ENCODE measurements around the gene PHACTR3. TPM values are rescaled to one million over a fixed set of nuclear protein-coding genes. Genes with fewer than 3 reads are reported as not detected.

The PHACTR3 gene
- polyA plus RNA-seq, 1 donor (not counting 4 experiments of a cell fraction or from before 2014, with no cell fraction given): 2.6 TPM

DNA sequence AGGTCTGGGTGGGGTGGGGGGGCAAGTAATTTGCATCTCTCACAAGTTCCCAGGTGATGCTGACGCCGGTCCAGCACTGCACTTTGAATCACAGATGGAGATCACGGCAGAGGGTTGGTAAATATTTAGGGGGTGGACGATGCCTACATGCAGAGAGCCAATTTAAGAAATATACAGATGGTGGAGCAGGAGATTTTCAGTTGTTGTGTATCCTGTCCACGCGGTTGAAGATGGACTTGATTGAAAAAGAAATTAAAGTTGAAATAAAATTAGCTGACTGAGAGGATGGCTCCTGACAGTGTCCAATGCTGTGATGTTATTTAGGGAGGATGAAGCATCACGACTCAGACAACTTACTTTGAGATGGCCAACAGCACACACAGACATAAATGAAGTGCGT lies 74.6 kb downstream of the PHACTR3 start:
- TF ChIP-seq, protein P1, sequence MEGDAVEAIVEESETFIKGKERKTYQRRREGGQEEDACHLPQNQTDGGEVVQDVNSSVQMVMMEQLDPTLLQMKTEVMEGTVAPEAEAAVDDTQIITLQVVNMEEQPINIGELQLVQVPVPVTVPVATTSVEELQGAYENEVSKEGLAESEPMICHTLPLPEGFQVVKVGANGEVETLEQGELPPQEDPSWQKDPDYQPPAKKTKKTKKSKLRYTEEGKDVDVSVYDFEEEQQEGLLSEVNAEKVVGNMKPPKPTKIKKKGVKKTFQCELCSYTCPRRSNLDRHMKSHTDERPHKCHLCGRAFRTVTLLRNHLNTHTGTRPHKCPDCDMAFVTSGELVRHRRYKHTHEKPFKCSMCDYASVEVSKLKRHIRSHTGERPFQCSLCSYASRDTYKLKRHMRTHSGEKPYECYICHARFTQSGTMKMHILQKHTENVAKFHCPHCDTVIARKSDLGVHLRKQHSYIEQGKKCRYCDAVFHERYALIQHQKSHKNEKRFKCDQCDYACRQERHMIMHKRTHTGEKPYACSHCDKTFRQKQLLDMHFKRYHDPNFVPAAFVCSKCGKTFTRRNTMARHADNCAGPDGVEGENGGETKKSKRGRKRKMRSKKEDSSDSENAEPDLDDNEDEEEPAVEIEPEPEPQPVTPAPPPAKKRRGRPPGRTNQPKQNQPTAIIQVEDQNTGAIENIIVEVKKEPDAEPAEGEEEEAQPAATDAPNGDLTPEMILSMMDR (optimal IDR thresholded peaks at IDR 0.05 in 1 of 3, IDR thresholded peaks at IDR 0.05 in 1 of 3, conservative IDR thresholded peaks at IDR 0.05 in 1 of 3; ENCODE audit: extremely low read depth in 1 of 3, insufficient read depth in 2 of 3, low read length in 3 of 3): no peak
- TF ChIP-seq EZH2 (IDR thresholded peaks at IDR 0.05; ENCODE audit: low read length): no peak
- Histone ChIP-seq H3K4me1 (ENCODE audit: control insufficient read depth, extremely low read depth, insufficient read depth, low read length) (no peaks in the 10 kb centered on the region), H4K20me1 (ENCODE audit: control insufficient read depth, extremely low read depth, insufficient read depth, low read length) (no peaks in the 10 kb centered on the region), H3K9me1 (ENCODE audit: control insufficient read depth, extremely low read depth, insufficient read depth, low read length) (no peaks in the 10 kb centered on the region), H3K9me3 (ENCODE audit: control insufficient read depth, low read depth, low read length) (no peaks in the 10 kb centered on the region), H3K9ac (ENCODE audit: control insufficient read depth, extremely low read depth, insufficient read depth, low read length) (no peak overlapping the region), H3K79me2 (ENCODE audit: control insufficient read depth, insufficient read depth, low read length) (no peaks in the 10 kb centered on the region), H3K4me3 (ENCODE audit: control insufficient read depth in 2 of 3, extremely low read depth in 1 of 3, insufficient read depth in 2 of 3, low read depth in 1 of 3, low read length in 3 of 3) (no peak overlapping the region), H3K36me3 (ENCODE audit: control insufficient read depth in 2 of 2, extremely low read depth in 1 of 2, insufficient read depth in 2 of 2, low read length in 2 of 2) (no peaks in the 10 kb centered on the region), H3K27me3 (ENCODE audit: control insufficient read depth, extremely low read depth, insufficient read depth, low read length) (peaks cover 13% of the 10 kb centered on the region), H3K4me2 (ENCODE audit: control insufficient read depth, extremely low read depth, insufficient read depth, low read depth, low read length) (no peak overlapping the region), H2AFZ (ENCODE audit: control insufficient read depth, low read length) (no peak overlapping the region), H3K27ac (ENCODE audit: control insufficient read depth, insufficient read depth, low read length) (no peak overlapping the region)
- DNase-seq (ENCODE audit: low read depth, low spot score): no peak
- dilution Hi-C loops (cut with MboI; ENCODE audit: extremely low pct_ligation_motif_present, low sequenced_read_pairs): no loop called here
- FAIRE-seq: no peak

DNA sequence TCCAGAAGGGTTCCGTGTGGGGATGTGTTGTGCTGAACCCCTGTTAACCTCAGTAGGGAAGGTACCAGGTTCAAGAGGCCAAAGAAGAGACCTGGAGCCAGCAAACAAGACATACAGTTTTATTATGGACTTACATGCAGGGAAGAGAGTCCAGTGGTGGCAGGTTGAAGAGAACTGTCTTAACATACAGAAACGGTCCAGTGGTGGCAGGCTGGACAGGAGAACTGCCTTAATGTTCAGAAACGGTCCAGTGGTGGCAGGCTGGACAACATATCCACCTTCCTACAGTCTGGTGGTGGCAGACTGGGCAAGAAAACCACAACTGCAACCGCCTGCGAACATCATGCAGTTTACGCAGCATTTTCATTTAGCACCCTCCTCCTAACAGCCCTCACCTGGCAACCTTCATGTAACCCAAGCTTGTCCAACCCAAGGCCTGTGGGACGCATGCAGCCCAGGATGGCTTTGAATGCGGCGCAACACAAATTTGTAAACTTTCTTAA lies 75.9 kb downstream of the PHACTR3 start:
- H3K4me3 ChIP-seq (ENCODE audit: control insufficient read depth in 2 of 3, extremely low read depth in 1 of 3, insufficient read depth in 2 of 3, low read depth in 1 of 3, low read length in 3 of 3): no peak overlapping the region
- no peak for TF ChIP-seq EZH2 (IDR thresholded peaks at IDR 0.05; ENCODE audit: low read length)
- TF ChIP-seq, protein P1 (optimal IDR thresholded peaks at IDR 0.05 in 1 of 3, IDR thresholded peaks at IDR 0.05 in 1 of 3, conservative IDR thresholded peaks at IDR 0.05 in 1 of 3; ENCODE audit: extremely low read depth in 1 of 3, insufficient read depth in 2 of 3, low read length in 3 of 3): no peak
- H3K9me1 ChIP-seq (ENCODE audit: control insufficient read depth, extremely low read depth, insufficient read depth, low read length): no peaks in the 10 kb centered on the region
- H2AFZ ChIP-seq (ENCODE audit: control insufficient read depth, low read length): no peak overlapping the region
- H3K27me3 ChIP-seq (ENCODE audit: control insufficient read depth, extremely low read depth, insufficient read depth, low read length): peaks cover 13% of the 10 kb centered on the region
- no peak overlapping the region for H3K27ac ChIP-seq (ENCODE audit: control insufficient read depth, insufficient read depth, low read length)
- H3K4me2 ChIP-seq (ENCODE audit: control insufficient read depth, extremely low read depth, insufficient read depth, low read depth, low read length): no peak overlapping the region
- FAIRE-seq (no peak), DNase-seq (ENCODE audit: low read depth, low spot score) (no peak)
- no peaks in the 10 kb centered on the region for H3K4me1 ChIP-seq (ENCODE audit: control insufficient read depth, extremely low read depth, insufficient read depth, low read length)
- H3K36me3 ChIP-seq (ENCODE audit: control insufficient read depth in 2 of 2, extremely low read depth in 1 of 2, insufficient read depth in 2 of 2, low read length in 2 of 2): no peaks in the 10 kb centered on the region
- dilution Hi-C loops (cut with MboI; ENCODE audit: extremely low pct_ligation_motif_present, low sequenced_read_pairs): no loop called here
- H3K9ac ChIP-seq (ENCODE audit: control insufficient read depth, extremely low read depth, insufficient read depth, low read length): no peak overlapping the region
- no peaks in the 10 kb centered on the region for H3K9me3 ChIP-seq (ENCODE audit: control insufficient read depth, low read depth, low read length)
- no peaks in the 10 kb centered on the region for H3K79me2 ChIP-seq (ENCODE audit: control insufficient read depth, insufficient read depth, low read length)
- no peaks in the 10 kb centered on the region for H4K20me1 ChIP-seq (ENCODE audit: control insufficient read depth, extremely low read depth, insufficient read depth, low read length)
